ENCODE results near the gene UTP14C.

UTP14C gene

DNA sequence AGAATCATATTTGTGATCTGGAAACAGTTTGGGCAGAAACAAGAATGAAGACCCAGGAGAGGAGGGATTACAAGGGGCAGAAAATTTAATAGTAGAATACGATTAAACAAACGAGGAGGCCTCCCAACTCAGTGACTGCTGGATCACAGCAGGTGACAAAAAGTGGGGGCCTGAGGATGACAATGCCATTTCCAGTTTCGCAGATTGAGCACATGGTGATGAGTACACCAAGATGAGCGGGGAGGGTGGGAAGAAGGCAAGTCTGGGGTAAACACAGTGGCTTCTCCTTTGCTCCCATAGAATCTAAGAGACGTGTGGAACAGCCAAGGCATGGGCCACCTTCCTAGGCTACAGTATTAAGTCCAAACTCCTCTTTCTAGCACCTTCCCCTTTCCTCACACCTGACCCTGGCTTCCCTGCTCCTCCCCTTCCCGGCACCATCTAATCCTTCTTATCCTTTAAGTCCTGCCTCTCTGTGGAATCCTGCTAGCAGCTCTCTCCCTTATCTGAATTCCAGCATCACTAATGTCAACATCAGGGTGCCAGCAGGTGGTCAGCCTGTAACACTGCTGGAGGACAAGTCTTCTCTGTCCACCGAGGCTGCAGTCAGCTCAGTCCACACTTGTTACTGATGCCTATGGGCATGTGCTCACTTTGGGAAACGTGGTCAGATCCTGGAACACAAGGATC is 26.7 kb upstream of the UTP14C start:
- H3K27ac ChIP-seq: peak overlapping the region; percentile 59
- TF ChIP-seq CTCF (IDR thresholded peaks at IDR 0.05): no peak
- no peak for TF ChIP-seq ZFX (IDR thresholded peaks at IDR 0.05; ENCODE audit: borderline replicate concordance)

- no peak for TF ChIP-seq CTCF (IDR thresholded peaks at IDR 0.05)
- no peak for TF ChIP-seq ZFX (IDR thresholded peaks at IDR 0.05; ENCODE audit: borderline replicate concordance)
- H3K27ac ChIP-seq: peak overlapping the region; percentile 59
These were observed 25.6 kb upstream of the UTP14C start for GRCh38 chr13:51998723-51999509.

- TF ChIP-seq ZFX (IDR thresholded peaks at IDR 0.05; ENCODE audit: borderline replicate concordance) (no peak), CTCF (IDR thresholded peaks at IDR 0.05) (no peak)
- peak overlapping the region; percentile 59 for H3K27ac ChIP-seq
These were observed 25.0 kb upstream of the UTP14C start for GRCh38 chr13:51999510-51999911.

GRCh38 chr13:51999921-52000320 is 24.6 kb upstream of the UTP14C start:
- no peak overlapping the region for H3K27ac ChIP-seq

GRCh38 chr13:52001120-52001731 is 23.3 kb upstream of the UTP14C start:
- no peak overlapping the region for H3K27ac ChIP-seq

More at GRCh38 chr13:51999921-52000320, 24.6 kb upstream of the UTP14C start:
- TF ChIP-seq CTCF (IDR thresholded peaks at IDR 0.05): no peak
- no peak for TF ChIP-seq ZFX (IDR thresholded peaks at IDR 0.05; ENCODE audit: borderline replicate concordance)

GRCh38 chr13:52002361-52002760 is 22.1 kb upstream of the UTP14C start:
- TF ChIP-seq CTCF (IDR thresholded peaks at IDR 0.05) (no peak), ZFX (IDR thresholded peaks at IDR 0.05; ENCODE audit: borderline replicate concordance) (no peak)
- H3K27ac ChIP-seq: no peak overlapping the region

More at GRCh38 chr13:52001120-52001731, 23.3 kb upstream of the UTP14C start:
- TF ChIP-seq ZFX (IDR thresholded peaks at IDR 0.05; ENCODE audit: borderline replicate concordance): no peak
- peak; percentile 76 for TF ChIP-seq CTCF (IDR thresholded peaks at IDR 0.05)

All from 22Rv1 (cell line).